Measurements from ENCODE around the gene SLC26A6.

The SLC26A6 gene

GRCh38 chr3:48630833-48631232 lies 4.4 kb downstream of the SLC26A6 start:
- no peak for FAIRE-seq

- FAIRE-seq, result no peak
Measured at GRCh38 chr3:48630407-48630806, 4.9 kb downstream of the SLC26A6 start.

DNA sequence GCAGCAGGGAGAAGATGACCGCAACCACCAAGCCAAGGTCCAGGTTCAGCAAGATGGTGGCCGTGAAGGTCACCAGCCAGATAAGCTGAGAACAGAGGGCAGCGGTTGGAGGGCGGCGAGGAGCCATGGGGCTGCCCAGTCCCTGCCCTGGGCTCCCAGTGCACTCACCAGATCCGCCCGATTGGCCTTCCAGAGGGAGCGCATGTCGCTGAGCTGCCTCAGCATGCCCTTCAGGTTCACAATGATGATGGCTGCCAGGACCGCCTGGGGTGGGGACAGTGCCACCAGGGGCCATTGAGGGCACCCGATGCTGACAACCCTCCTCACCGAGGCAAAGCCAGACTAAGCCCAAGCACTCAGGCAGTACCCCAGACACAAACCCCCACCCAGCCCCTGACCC lies 5.4 kb downstream of the SLC26A6 start:
- FAIRE-seq, result no peak

DNA sequence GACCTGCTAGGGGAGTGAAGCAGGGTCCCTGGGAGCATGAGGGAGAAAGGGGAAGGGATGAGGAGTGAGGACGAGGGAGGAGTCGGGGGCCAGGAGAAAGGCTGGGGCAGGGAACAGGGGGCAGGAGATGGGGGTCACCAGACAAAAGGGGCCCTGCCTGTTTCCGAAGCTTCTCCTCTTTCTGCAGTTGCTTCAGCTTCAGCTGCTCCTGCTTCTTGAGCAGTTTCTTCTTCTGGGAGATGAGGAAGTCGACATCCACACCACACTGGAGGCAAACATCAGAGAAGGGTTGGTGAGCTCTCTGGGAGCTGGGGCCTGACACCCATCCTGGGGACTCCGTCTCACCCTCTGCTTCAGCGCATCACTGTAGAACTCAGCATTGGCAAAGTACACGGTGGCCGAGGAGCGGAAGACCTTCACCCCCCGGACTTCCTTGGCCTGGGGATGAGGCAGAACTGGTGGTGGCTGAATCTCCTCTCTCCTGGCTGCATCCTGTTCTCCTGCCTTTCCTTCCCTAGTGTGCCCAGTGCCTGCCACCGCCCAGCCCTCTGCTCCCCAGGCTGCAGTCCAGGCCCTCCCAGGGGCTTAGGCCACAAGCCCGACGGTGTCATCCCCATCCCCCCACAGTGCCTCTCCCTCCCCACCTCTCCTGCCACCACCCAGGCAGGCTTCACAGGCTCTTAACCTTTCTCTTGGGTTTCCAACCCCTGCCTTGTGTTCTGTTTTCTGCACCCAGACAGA lies 6.8 kb downstream of the SLC26A6 start:
- FAIRE-seq, result no peak

- FAIRE-seq, result no peak
Measured at GRCh38 chr3:48625600-48625999, 9.7 kb downstream of the SLC26A6 start.

DNA sequence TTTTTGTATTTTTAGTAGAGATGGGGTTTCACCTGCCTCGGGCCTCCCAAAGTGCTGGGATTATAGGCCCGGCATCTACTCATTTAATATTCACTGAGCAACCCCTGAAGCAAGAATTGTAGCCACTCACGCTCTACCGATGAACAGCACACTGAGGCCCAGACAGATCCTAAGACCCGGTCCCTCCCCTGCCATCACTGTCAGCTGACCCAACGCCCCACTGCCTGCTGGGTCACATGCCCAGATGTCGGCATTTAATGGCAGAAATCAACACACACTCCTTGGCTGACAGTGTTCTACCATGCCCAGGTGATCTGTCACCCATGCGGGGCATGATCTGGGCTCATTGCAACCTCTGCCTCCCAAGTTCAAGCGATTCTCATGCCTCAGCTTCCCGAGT lies 10.5 kb downstream of the SLC26A6 start:
- no peak for FAIRE-seq

DNA sequence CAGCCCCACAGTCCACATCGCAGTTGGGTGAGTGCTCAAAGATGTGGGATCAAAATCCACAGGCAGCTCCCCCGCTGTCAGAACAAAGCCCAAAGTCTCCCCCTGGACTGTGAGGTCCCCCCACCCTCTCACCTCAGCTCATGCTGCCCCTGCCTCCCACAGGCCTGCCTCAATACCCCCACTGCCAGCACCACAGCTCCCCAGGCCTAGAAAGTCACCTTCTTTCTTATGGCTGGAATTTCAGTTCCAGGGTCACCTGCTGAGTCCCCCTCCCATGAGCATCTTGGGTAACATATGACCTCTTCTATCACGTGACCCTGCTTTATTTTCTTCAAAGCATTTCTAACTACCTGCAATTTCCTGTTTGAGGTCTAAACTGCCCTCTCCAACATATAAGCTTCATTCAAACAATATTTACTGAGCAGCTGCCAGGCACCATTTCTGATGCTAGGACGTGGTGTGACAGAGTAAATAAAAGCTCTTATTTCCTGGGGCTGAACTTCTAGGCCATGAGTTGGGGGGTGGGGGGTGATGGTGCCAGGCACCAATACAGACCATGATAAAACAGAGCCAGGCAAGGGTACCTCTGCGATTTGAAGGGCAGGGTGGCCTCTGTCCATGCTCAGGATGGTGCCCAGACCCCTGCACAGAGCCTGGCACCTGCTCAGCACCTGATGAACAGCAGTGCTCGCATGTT lies 11.3 kb downstream of the SLC26A6 start:
- FAIRE-seq, result no peak

DNA sequence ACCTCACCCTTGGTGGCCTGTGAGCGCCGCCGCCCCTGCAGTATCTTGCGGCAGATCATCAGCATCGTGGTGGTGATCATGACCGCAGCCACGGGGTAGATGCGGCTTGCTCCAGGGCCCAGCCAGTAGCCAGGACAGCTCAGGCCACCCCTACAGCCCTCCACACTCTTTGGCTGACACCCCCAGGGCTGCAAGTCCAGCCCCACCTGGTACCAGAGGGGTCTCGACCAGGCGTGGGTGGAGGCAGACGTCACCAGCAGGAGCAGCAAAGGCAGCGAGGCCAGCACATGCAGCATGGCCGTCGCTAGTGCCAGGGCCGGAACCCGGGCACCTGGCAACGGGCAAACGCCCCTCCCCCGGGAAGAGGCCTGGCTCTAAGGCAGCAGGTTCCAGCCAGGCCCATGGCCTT lies 13.8 kb downstream of the SLC26A6 start, which contains the start of gene TMEM89:
TMEM89 (minus strand) TSS at position 309 of the 409 bp plus-strand sequence; CDS start at position 296, 13 bp downstream.
- FAIRE-seq, result no peak

GRCh38 chr3:48619541-48620524 lies 15.4 kb downstream of the SLC26A6 start:
- no peak for FAIRE-seq

GRCh38 chr3:48617559-48617958 lies 17.7 kb downstream of the SLC26A6 start:
- FAIRE-seq, result no peak

GRCh38 chr3:48614044-48614443 lies 21.2 kb downstream of the SLC26A6 start:
- no peak for FAIRE-seq

- no peak for FAIRE-seq
Measured at GRCh38 chr3:48612309-48612708, 23.0 kb downstream of the SLC26A6 start.

DNA sequence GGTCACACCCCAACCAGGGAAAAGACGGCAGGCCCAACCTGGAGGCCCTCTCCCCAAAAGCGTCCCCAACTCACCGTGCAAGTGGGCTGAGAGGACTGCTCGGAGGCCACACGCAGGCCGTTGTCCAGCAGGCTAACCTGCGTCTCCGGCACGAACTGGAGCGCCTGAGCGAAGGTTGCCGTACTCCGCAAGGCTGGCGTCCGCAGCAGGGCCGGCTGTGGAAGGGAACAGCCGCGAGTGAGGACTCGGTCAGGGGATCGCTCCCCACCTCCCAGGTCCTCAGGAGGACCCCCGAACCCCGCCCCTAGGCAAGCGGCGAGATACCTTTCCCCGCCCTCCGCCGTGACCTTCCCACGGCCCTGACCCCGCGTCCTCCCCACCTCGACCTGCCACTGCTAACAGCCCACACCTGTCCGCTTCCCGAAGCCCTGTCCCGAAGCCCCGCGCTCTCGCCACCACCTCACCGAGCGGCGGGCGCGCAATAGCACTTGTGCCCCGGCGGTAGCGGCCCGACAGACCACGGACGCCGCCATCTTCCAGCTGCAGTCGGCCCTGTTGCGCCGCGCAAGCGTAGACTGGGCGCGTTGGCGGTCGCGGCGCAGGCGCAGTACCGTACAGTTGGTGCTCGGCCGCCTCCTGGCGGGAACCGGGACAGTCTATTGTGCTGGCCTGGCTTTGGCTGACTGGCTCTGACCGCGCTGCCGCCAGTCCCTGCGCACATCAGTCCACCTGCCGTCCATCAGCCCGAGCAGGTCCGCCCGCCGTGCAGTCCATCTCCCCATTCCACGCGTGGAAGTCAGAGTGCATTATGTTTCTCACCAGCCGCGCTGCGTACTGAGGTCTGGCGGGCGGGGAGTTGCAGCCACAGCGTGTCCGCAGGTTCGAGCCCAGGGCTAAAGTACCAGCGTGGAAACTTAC lies 25.9 kb downstream of the SLC26A6 start, which contains the start of gene UQCRC1:
UQCRC1 (minus strand) TSS at position 559 of the 918 bp plus-strand sequence; CDS start at position 533, 26 bp downstream.
- FAIRE-seq, result peak; percentile 78

DNA sequence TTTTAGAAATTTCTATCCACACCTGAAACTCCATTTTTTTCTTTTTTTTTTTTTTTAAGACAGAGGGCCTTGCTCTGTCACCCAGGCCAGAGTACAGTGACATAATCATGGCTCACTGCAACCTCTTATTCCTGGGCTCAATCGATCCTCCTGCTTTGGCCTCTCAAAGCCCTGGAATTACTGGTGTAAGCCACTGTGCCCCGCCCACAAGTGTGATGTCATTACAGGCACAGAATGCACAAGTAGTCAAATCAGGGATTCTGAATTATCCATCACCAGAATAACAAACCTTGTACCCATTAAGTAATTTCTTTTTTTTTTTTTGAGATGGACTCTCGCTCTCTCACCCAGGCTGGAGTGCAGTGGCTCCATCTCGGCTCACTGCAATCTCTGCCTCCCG lies 27.7 kb downstream of the SLC26A6 start:
- no peak for FAIRE-seq

- no peak for FAIRE-seq
Measured at GRCh38 chr3:48601622-48601994, 33.7 kb downstream of the SLC26A6 start.

DNA sequence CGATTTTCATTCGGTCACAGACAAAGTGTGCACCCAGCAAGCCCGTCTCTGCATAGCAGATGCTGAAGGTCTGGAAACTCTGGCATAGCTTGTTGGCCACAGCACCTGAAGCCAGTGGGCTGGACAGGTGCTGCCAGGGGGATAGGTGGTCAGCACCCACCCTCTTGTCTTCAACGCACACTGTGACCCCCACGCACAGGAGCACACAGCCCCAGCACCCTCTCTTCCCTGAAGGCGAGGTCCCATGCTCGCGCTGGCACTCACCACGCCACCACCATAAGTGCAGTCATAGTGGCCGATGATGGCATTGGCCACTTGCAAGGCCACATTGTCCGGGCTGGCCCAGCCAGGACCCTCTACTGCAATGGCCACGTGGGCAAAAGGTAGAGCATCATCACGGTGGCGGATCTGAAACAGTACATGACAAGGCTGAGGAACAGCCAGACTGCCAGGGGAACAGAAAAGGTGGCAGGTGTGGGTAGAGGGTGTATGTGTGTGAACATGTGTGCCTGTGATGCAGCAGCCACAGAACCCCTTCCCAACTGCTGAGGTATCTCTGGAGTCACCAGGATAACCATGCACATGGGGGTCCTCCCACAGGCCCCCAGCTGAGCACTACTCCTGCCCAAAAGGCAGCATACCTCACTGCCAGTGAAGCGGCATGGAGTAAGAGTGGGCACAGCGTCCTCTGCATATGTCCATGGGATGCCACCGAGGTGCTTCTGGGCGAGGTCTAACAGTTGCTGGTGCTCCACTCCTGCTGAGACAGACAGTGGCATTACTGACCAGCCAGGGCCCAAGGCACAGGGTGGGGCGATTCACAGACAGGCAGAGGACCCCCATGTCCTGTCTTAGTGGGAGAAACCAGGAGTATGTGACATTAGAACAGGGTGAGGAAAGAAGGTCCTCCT lies 34.3 kb downstream of the SLC26A6 start:
- FAIRE-seq, result no peak

DNA sequence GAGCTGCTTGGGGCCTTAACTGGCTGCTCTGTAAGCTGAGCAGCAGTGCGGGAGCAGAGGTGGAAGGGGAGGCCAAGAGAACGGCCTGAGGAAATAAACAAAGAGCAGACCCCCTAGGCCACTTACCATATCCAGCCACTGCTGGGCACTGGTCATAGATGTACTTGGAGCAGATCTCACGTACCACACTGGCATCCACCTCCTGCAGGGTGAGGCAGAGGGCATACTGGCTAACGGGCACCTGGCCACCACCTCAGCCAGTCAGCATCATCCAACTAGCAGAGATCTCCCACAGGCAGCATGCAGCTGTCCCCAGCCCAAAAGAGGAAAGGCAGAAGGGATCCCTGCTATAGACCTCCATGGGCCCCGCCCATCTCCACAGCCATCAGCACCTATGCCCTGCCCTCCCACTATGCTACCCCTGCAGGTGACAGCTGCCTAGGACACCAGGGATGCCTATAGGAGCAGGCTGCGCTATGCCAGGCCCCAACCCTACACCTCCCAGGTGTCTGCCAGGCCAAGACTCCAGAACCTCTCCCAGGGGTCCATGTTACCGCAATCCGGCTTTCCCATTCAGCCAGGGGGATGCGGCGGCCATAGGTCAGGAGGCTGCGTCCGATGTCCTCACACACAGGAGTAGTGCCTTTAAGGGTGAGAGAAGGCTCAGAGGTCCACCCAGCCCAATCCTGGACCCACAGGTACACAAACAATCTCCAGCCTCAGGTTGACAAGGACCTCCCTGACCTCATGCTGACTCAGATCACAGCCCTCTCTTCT lies 35.6 kb downstream of the SLC26A6 start:
- no peak for FAIRE-seq

GRCh38 chr3:48599077-48599501 lies 36.2 kb downstream of the SLC26A6 start:
- FAIRE-seq, result no peak

GRCh38 chr3:48598323-48599076 lies 36.8 kb downstream of the SLC26A6 start:
- no peak for FAIRE-seq
